ENCODE data around the gene MFSD6.

The MFSD6 gene

GRCh38 chr2:190488516-190489233 lies 80.5 kb downstream of the MFSD6 start:
- Histone ChIP-seq H3K27me3 (ENCODE audit: control insufficient read depth, low read length) (no peaks in the 10 kb centered on the region), H3K36me3 (ENCODE audit: control insufficient read depth, low read length) (peaks cover 24% of the 10 kb centered on the region), H4K20me1 (ENCODE audit: control insufficient read depth, insufficient read depth, low read depth, low read length) (no peaks in the 10 kb centered on the region), H3K4me2 (ENCODE audit: low read length) (no peak overlapping the region), H3K79me2 (ENCODE audit: control insufficient read depth, low read length) (no peaks in the 10 kb centered on the region), H3K9me3 (ENCODE audit: control insufficient read depth, insufficient read depth, low read length) (no peaks in the 10 kb centered on the region), H3F3A (ENCODE audit: control insufficient read depth, insufficient read depth) (no peaks in the 10 kb centered on the region), H3K4me1 (ENCODE audit: control insufficient read depth, low read length) (no peaks in the 10 kb centered on the region), H3K4me3 (ENCODE audit: low read length) (no peak overlapping the region), H3K9me2 (replicated peaks; ENCODE audit: control insufficient read depth, low read length) (no peaks in the 10 kb centered on the region), H3K27ac (ENCODE audit: low read depth, low read length) (no peak overlapping the region)
- TF ChIP-seq CTCF (IDR thresholded peaks at IDR 0.05; ENCODE audit: low read depth, low read length, poor library complexity, severe bottlenecking) (no peak), EZH2phosphoT487 (IDR thresholded peaks at IDR 0.05; ENCODE audit: borderline replicate concordance, low read length) (no peak)

DNA sequence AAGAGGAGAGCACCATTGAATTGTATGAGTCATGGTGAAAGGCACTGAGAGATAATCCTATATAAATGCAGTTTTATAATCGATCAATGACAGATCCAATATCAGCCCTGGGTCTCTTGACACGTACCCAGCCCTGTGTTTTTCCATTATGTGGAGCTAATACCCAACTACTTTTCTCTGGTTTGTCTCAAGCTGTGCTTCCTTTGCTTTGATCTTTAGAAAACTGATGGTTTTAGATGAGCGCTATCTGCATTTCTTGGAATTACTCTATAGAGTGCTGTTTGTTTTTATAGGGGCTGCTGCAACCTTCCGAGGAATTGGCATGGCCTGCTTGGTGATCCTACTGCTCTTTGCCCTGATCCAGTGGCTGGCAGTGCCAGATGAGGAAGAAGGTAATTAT lies 81.3 kb downstream of the MFSD6 start:
- H3K9me3 ChIP-seq (ENCODE audit: control insufficient read depth, insufficient read depth, low read length), result no peaks in the 10 kb centered on the region
- no peaks in the 10 kb centered on the region for H3K9me2 ChIP-seq (replicated peaks; ENCODE audit: control insufficient read depth, low read length)
- TF ChIP-seq CTCF (IDR thresholded peaks at IDR 0.05; ENCODE audit: low read depth, low read length, poor library complexity, severe bottlenecking), result no peak
- TF ChIP-seq EZH2phosphoT487 (IDR thresholded peaks at IDR 0.05; ENCODE audit: borderline replicate concordance, low read length), result no peak
- no peak overlapping the region for H3K4me3 ChIP-seq (ENCODE audit: low read length)
- H3K36me3 ChIP-seq (ENCODE audit: control insufficient read depth, low read length), result peaks cover 24% of the 10 kb centered on the region
- no peaks in the 10 kb centered on the region for H3K27me3 ChIP-seq (ENCODE audit: control insufficient read depth, low read length)
- no peak overlapping the region for H3K27ac ChIP-seq (ENCODE audit: low read depth, low read length)
- H3K79me2 ChIP-seq (ENCODE audit: control insufficient read depth, low read length), result no peaks in the 10 kb centered on the region
- no peaks in the 10 kb centered on the region for H4K20me1 ChIP-seq (ENCODE audit: control insufficient read depth, insufficient read depth, low read depth, low read length)
- H3K4me2 ChIP-seq (ENCODE audit: low read length), result no peak overlapping the region
- H3K4me1 ChIP-seq (ENCODE audit: control insufficient read depth, low read length), result no peaks in the 10 kb centered on the region
- no peaks in the 10 kb centered on the region for H3F3A ChIP-seq (ENCODE audit: control insufficient read depth, insufficient read depth)

DNA sequence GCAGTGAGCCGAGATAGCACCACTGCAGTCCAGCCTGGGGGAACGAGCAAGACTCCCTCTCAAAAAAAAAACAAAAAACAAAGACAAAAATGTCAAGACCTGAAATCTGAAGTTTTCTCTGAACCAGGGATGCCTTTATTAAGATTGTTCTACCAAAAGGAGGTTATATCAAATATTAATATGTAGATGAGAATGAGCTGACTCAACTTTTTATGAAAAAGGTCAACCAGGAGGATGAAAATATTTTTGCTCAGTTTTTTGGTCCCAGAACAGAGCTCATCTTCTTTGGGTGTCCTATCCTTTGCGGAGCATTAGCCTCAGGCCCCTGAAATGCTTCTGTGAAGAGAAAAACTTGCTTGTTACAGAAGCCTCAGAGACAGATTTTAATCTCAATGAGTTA lies 82.3 kb downstream of the MFSD6 start:
- no peak for TF ChIP-seq CTCF (IDR thresholded peaks at IDR 0.05; ENCODE audit: low read depth, low read length, poor library complexity, severe bottlenecking)
- no peak for TF ChIP-seq EZH2phosphoT487 (IDR thresholded peaks at IDR 0.05; ENCODE audit: borderline replicate concordance, low read length)
- H3K9me2 ChIP-seq (replicated peaks; ENCODE audit: control insufficient read depth, low read length), result no peaks in the 10 kb centered on the region
- H3K27ac ChIP-seq (ENCODE audit: low read depth, low read length), result no peak overlapping the region
- H3K36me3 ChIP-seq (ENCODE audit: control insufficient read depth, low read length), result peaks cover 24% of the 10 kb centered on the region
- no peaks in the 10 kb centered on the region for H4K20me1 ChIP-seq (ENCODE audit: control insufficient read depth, insufficient read depth, low read depth, low read length)
- no peak overlapping the region for H3K4me3 ChIP-seq (ENCODE audit: low read length)
- H3K27me3 ChIP-seq (ENCODE audit: control insufficient read depth, low read length), result no peaks in the 10 kb centered on the region
- no peaks in the 10 kb centered on the region for H3K79me2 ChIP-seq (ENCODE audit: control insufficient read depth, low read length)
- H3K9me3 ChIP-seq (ENCODE audit: control insufficient read depth, insufficient read depth, low read length), result no peaks in the 10 kb centered on the region
- H3K4me1 ChIP-seq (ENCODE audit: control insufficient read depth, low read length), result no peaks in the 10 kb centered on the region
- no peak overlapping the region for H3K4me2 ChIP-seq (ENCODE audit: low read length)
- no peaks in the 10 kb centered on the region for H3F3A ChIP-seq (ENCODE audit: control insufficient read depth, insufficient read depth)
